ENCODE measurements around the gene KAZN.

Gene KAZN

DNA sequence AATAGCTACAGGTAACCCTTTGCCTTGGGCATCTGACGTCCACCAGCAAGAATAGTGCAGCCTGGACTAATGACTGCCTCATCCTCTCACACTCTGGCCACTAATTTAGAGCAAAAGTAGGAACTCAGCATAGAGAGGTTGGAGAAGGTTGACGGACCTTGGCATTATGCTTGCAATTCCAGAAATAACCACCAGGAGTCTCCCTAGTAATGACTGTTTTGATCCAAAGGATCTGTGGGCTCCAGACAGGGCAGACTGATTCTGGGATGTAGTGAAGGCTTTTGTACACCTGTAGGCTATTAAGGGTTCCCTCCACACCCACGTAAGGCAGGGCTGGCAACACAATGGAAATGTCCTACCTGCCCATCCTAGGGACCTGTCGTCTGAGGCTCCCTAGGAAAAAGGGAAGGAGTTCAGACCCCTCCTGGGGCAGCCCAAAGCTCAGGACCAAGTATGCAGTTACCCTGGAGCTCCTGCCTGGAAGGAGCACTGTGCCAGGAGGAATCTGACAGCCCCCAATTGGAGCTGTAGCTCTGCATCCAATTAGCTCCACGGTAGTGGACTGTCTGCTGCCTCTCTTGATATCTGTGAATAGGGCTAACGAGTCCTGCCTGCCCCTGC lies 464.1 kb downstream of the KAZN start:
- no peak overlapping the region for H3K4me3 ChIP-seq (ENCODE audit: low read depth, low read length)
- DNase-seq (ENCODE audit: low read depth), result no peak
- TF ChIP-seq, protein P1, sequence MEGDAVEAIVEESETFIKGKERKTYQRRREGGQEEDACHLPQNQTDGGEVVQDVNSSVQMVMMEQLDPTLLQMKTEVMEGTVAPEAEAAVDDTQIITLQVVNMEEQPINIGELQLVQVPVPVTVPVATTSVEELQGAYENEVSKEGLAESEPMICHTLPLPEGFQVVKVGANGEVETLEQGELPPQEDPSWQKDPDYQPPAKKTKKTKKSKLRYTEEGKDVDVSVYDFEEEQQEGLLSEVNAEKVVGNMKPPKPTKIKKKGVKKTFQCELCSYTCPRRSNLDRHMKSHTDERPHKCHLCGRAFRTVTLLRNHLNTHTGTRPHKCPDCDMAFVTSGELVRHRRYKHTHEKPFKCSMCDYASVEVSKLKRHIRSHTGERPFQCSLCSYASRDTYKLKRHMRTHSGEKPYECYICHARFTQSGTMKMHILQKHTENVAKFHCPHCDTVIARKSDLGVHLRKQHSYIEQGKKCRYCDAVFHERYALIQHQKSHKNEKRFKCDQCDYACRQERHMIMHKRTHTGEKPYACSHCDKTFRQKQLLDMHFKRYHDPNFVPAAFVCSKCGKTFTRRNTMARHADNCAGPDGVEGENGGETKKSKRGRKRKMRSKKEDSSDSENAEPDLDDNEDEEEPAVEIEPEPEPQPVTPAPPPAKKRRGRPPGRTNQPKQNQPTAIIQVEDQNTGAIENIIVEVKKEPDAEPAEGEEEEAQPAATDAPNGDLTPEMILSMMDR (IDR thresholded peaks at IDR 0.05; ENCODE audit: insufficient read depth, low read depth, low read length, missing control alignments), result peak; percentile 51

DNA sequence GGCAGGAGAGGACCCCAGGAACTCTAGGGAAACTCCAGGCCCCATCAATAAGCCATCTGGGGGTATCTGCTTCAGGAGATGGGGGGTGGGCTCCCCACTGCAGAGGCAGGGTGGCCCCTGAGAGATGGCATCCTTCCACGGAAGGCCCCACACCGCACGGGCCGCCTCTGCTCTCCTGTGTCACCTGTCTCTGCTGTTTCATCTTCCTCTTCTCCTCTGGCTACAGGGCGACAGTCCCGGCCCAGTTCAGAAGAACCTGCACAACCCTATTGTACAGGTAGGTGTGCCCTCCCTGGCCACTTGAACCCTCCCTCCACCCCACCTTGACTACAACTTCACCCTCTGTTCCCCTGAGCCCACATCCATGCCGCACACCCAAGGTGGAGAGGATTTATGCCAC lies 464.9 kb downstream of the KAZN start:
- DNase-seq (ENCODE audit: low read depth), result no peak
- TF ChIP-seq, protein P1 (IDR thresholded peaks at IDR 0.05; ENCODE audit: insufficient read depth, low read depth, low read length, missing control alignments), result no peak
- H3K4me3 ChIP-seq (ENCODE audit: low read depth, low read length), result no peak overlapping the region

DNA sequence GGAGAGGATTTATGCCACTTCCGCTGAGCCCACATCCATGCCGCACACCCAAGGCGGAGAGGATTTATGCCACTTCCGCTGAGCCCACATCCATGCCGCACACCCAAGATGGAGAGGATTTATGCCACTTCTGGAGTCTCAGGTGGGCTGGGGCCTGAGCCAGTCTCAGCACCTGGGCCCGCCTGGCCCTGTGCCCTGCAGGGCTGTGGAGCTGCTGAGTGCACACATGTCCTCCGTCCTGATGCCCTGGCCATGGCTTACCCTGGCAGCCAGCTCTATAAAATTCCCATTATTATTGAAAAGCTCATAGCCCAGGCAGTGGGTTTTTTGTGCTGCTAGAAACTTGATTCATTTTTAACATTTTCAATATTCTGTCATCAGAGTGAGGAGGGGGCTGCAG lies 465.3 kb downstream of the KAZN start:
- TF ChIP-seq, protein P1 (IDR thresholded peaks at IDR 0.05; ENCODE audit: insufficient read depth, low read depth, low read length, missing control alignments), result no peak
- H3K4me3 ChIP-seq (ENCODE audit: low read depth, low read length), result no peak overlapping the region
- no peak for DNase-seq (ENCODE audit: low read depth)

DNA sequence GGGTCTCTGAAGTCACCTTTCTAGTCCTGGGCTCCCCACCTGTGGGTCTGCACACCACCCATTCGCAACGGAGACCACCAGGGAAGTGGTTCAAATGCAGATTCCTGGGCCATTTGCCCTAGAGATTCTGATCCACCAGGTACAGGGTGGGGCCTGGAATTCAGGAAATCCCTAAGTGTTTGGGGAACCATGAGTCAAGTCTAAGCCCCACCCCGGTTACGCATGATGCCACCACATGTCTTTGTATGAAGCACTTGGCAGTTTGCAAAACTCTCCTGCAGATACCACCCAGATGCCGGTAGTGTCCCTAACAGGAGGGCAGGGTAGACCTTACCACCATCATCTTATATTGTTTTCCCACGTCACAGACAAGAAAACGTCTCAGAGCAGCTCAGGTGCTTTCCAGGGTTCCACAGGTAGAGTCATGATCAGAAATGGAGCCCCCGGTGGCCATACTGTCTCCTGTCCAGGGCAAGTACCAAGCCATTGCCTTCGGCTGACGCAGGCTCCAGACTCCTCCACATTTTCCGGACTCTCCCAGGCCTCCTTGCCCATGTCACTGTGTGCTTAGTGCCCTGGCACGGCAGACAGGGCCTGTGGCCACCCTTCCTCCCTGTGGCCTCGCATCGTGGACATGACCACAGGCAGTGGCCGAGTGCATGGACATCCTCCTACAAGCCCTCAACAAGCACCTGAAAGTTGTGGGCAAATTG lies 465.9 kb downstream of the KAZN start:
- no peak overlapping the region for H3K4me3 ChIP-seq (ENCODE audit: low read depth, low read length)
- TF ChIP-seq, protein P1 (IDR thresholded peaks at IDR 0.05; ENCODE audit: insufficient read depth, low read depth, low read length, missing control alignments), result no peak
- DNase-seq (ENCODE audit: low read depth), result no peak

DNA sequence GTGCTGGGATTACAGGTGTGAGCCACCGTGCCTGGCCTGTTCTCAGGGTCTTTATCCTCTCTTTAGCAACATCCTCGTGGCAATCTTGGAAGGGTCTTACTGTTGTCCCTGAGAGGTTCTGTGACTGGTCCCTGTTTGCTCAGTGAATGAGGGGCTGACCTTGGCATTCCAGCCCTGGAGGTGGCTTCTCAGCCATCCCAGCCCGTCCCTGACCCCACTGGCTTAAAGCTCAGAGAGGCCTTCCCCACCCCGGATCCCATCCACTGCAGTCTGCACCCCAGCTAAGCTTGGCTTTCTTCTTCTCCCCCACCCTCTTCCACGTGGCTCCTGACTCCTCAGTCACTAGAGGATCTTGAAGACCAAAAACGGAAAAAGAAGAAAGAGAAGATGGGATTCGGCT lies 466.8 kb downstream of the KAZN start:
- no peak overlapping the region for H3K4me3 ChIP-seq (ENCODE audit: low read depth, low read length)
- TF ChIP-seq, protein P1 (IDR thresholded peaks at IDR 0.05; ENCODE audit: insufficient read depth, low read depth, low read length, missing control alignments), result no peak
- no peak for DNase-seq (ENCODE audit: low read depth)

DNA sequence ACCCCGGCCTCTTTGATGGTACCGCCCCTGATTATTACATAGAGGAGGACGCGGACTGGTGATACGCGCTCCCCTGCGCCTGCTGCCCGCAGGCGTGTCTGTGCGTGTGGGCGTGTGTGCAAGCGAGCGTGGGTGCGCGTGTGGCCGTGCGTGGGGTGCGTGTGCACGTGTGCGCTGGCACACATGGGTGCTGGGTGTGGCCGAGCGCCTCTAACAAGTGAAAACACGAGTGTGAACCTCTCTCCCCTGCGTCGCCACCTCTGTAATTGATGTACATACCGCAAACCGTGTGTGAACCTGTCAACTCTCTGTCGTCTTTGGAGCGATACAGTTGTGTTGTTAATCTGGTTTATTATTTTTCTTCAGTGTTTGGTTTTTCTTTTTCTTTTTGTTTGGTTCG lies 467.3 kb downstream of the KAZN start:
- no peak overlapping the region for H3K4me3 ChIP-seq (ENCODE audit: low read depth, low read length)

More for the DNA sequence above, 467.3 kb downstream of the KAZN start:
- TF ChIP-seq, protein P1 (IDR thresholded peaks at IDR 0.05; ENCODE audit: insufficient read depth, low read depth, low read length, missing control alignments), result no peak
- no peak for DNase-seq (ENCODE audit: low read depth)
